ENCODE data around the gene AATF.

The AATF gene

GRCh38 chr17:36942019-36942599 is 6.6 kb upstream of the AATF start:
- DNase-seq = no peak

GRCh38 chr17:36942631-36943125 is 6.1 kb upstream of the AATF start:
- no peak for DNase-seq

GRCh38 chr17:36943250-36944191 is 5.2 kb upstream of the AATF start:
- no peak for DNase-seq

GRCh38 chr17:36944553-36944952 is 4.2 kb upstream of the AATF start:
- DNase-seq = no peak

- no peak for DNase-seq
Observed at GRCh38 chr17:36945140-36945539, 3.6 kb upstream of the AATF start.

GRCh38 chr17:36945959-36946725 is 2.6 kb upstream of the AATF start:
- DNase-seq = no peak

GRCh38 chr17:36946726-36947091 is 2.0 kb upstream of the AATF start:
- DNase-seq = no peak

- DNase-seq = no peak
Observed at GRCh38 chr17:36947922-36948716, 635 bp upstream of the AATF start.

GRCh38 chr17:36949461-36949927 is 740 bp downstream of the AATF start:
- no peak for DNase-seq

- DNase-seq = no peak
Observed at GRCh38 chr17:36950027-36950426, 1.3 kb downstream of the AATF start.

GRCh38 chr17:36951084-36951789 is 2.5 kb downstream of the AATF start:
- DNase-seq = no peak

- no peak for DNase-seq
Observed at GRCh38 chr17:36971508-36971907, 22.8 kb downstream of the AATF start.

- peak; percentile 20 for DNase-seq
Observed at GRCh38 chr17:36972186-36972700, 23.5 kb downstream of the AATF start.

GRCh38 chr17:36972905-36973304 is 24.2 kb downstream of the AATF start:
- DNase-seq = no peak

GRCh38 chr17:36975922-36976515 is 27.3 kb downstream of the AATF start:
- DNase-seq = no peak

GRCh38 chr17:36977066-36977465 is 28.3 kb downstream of the AATF start:
- no peak for DNase-seq

GRCh38 chr17:36977568-36977967 is 28.8 kb downstream of the AATF start:
- DNase-seq = no peak

GRCh38 chr17:36978810-36979564 is 30.2 kb downstream of the AATF start:
- peak; percentile 34 for DNase-seq

GRCh38 chr17:36979565-36979941 is 30.8 kb downstream of the AATF start:
- no peak for DNase-seq

GRCh38 chr17:36980280-36980761 is 31.6 kb downstream of the AATF start:
- peak; percentile 43 for DNase-seq

Measured in fibroblast of upper back skin (primary cell).